Spleen (tissue), 11 donors: ENCODE data around the gene DNAL4. TPM values are rescaled to one million over a fixed set of nuclear protein-coding genes. Genes with fewer than 3 reads are reported as not detected.

Experiments
- DNase-seq: peaks from one replicate; pipeline ENCODE4 v3.0.0-alpha.2; 2020
- H3K27ac ChIP-seq, 8 donors: fragments of 200-600 bp; sonication (generic) in 7 of 8; 1 replicate in 4 of 8; 2 replicates in 4 of 8; pipeline versions ENCODE4 v1.5.0 to v1.8.0; 2016 to 2021; ENCODE audit warnings: inconsistent platforms in 4 of 8, mild to moderate bottlenecking in 4 of 8, moderate library complexity in 1 of 8
- H3K27me3 ChIP-seq, 7 donors: fragments of 200-600 bp; sonication (generic) in 6 of 7; replicated peaks in 1 of 7; 1 replicate in 4 of 7; 2 replicates in 3 of 7; pipeline versions ENCODE4 v1.5.0 to v1.8.0; 2016 to 2021; ENCODE audit warnings: inconsistent platforms in 3 of 7, mild to moderate bottlenecking in 1 of 7
- H3K36me3 ChIP-seq, 6 donors: fragments of 200-600 bp; sonication (generic) in 5 of 6; 1 replicate in 4 of 6; 2 replicates in 2 of 6; pipeline versions ENCODE4 v1.5.0 to v1.8.0; 2016 to 2021; ENCODE audit warnings: inconsistent platforms in 2 of 6
- H3K4me1 ChIP-seq, 6 donors: fragments of 200-600 bp; sonication (generic) in 5 of 6; 1 replicate in 3 of 6; 2 replicates in 3 of 6; pipeline versions ENCODE4 v1.5.0 to v1.8.0; 2016 to 2021; ENCODE audit warnings: inconsistent platforms in 3 of 6
- H3K4me3 ChIP-seq, 8 donors: fragments of 200-600 bp; sonication (generic) in 7 of 8; 1 replicate in 4 of 8; 2 replicates in 4 of 8; pipeline versions ENCODE4 v1.5.0 to v1.8.0; 2016 to 2021; ENCODE audit warnings: inconsistent platforms in 4 of 8, mild to moderate bottlenecking in 4 of 8, moderate library complexity in 2 of 8
- H3K9me3 ChIP-seq, 8 donors: fragments of 200-600 bp; sonication (generic) in 7 of 8; 1 replicate in 4 of 8; 2 replicates in 4 of 8; pipeline versions ENCODE4 v1.5.0 to v1.8.0; 2016 to 2021; ENCODE audit warnings: inconsistent platforms in 4 of 8
- CTCF ChIP-seq, 11 experiments: fragments of 200-600 bp in 7 of 11; fragments of 450-650 bp in 4 of 11; sonication (generic) in 4 of 11; IDR thresholded peaks in 8 of 11; conservative IDR thresholded peaks in 3 of 11; 1 replicate in 7 of 11; 2 replicates in 4 of 11; pipeline versions ENCODE4 v1.4.0 to v1.8.0; 2016 to 2021; ENCODE audit warnings: antibody characterized with exemption in 11 of 11, inconsistent platforms in 4 of 11, mild to moderate bottlenecking in 1 of 11
- POLR2A ChIP-seq, 3 donors: fragments of 450-650 bp; IDR thresholded peaks; one replicate each; pipeline ENCODE4 v1.5.1; 2017; ENCODE audit warnings: antibody characterized with exemption in 3 of 3, mild to moderate bottlenecking in 1 of 3
- POLR2AphosphoS5 ChIP-seq, 3 donors: sonication (generic); formaldehyde crosslinking; IDR thresholded peaks; one replicate each; pipeline ENCODE4 v1.5.1; 2017; ENCODE audit warnings: antibody characterized with exemption in 3 of 3
- WGBS, 5 donors: extraction: QIAGEN DNeasy Blood & Tissue Kit in 3 of 5; methylation state at CpG; one replicate each; pipeline versions ENCODE4 v1.1.5 to v1.1.7; 2013 to 2018; 5-methylcytosine and 5-hydroxymethylcytosine counted together
- intact Hi-C: fragments of 100-400 bp; cut with DNase I; formaldehyde crosslinking; loops from one replicate; pipeline ENCODE4 v1.15.0; 2023; ENCODE audit warnings: low total_unique reads
- polyA plus RNA-seq, 3 donors: library from polyadenylated mRNA; stranded (reverse); fragments of 200-250 nt; gene quantifications; one replicate each; pipeline ENCODE4 v1.2.1, GENCODE V29; 2013
- total RNA-seq, 7 donors: library from RNA; depleted of rRNA in 3 of 7; stranded (reverse); fragments of >200 nt in 3 of 7; fragmentation: NEBNext Ultra II Directional in 4 of 7; extraction: Animal tissue kit (Norgen Biotek cat#: 25700) in 4 of 7; gene quantifications; one replicate each; pipeline versions ENCODE4 v1.1.0 to v1.2.1, GENCODE V29; 2016 to 2021
- donor health status: healthy with polysubstance abuse.
- donor health status: DM: no; HTN: no; CAD: no; lungs with moderate emphysema.
- donor health status: DM: no; HTN: no; CAD: no.
- donor health status: Bipolar disorder and iron deficiency.
- donor health status: healthy.
- donor health status: DM: no; HTN: no; CAD: no.
- donor health status: DM: yes; HTN: yes; CAD: no.

The DNAL4 gene
- total and polyA plus RNA-seq, 10 donors = 8.6 to 17.6 (median 12.5) TPM

- Histone ChIP-seq H3K4me1 (peaks cover 0 to 46% (median 14%) of the 10 kb centered on the region in 6 donors), H3K9me3 (no peaks in the 10 kb centered on the region), H3K4me3 (no peak overlapping the region), H3K27me3 (no peaks in the 10 kb centered on the region), H3K27ac (peak overlapping the region in 1 of 8 donors; percentile 1), H3K36me3 (peaks cover 28 to 100% (median 100%) of the 10 kb centered on the region in 6 donors)
- 93 to 97% (median 95%) methylated on average over 25 of the region's 25 CpGs for WGBS, 5 donors
- DNase-seq = no peak
- TF ChIP-seq POLR2A (IDR thresholded peaks at IDR 0.05) = no peak
- TF ChIP-seq CTCF (IDR thresholded peaks at IDR 0.05 in 8 of 11, conservative IDR thresholded peaks at IDR 0.05 in 3 of 11) = no peak
- TF ChIP-seq POLR2AphosphoS5 (IDR thresholded peaks at IDR 0.05) = peak; percentile 34 to 78 (median 41)
- intact Hi-C loops = no loop called here
These were observed 51.6 kb downstream of the DNAL4 start for GRCh38 chr22:38742176-38742942.

GRCh38 chr22:38741576-38741975, 52.4 kb downstream of the DNAL4 start:
- Histone ChIP-seq H3K4me3 (no peak overlapping the region), H3K27ac (peak overlapping the region in 2 of 8 donors; percentile 42 to 56), H3K36me3 (peaks cover 28 to 100% (median 100%) of the 10 kb centered on the region in 6 donors), H3K9me3 (no peaks in the 10 kb centered on the region), H3K27me3 (no peaks in the 10 kb centered on the region), H3K4me1 (peaks cover 0 to 54% (median 14%) of the 10 kb centered on the region in 6 donors)
- TF ChIP-seq POLR2AphosphoS5 (IDR thresholded peaks at IDR 0.05) (peak in 1 of 3 donors; percentile 1), POLR2A (IDR thresholded peaks at IDR 0.05) (no peak)
- WGBS, 5 donors = 90 to 93% (median 93%) methylated on average over 10 of the region's 10 CpGs
- intact Hi-C loops = no loop called here
- DNase-seq = no peak

GRCh38 chr22:38741166-38741565, 52.8 kb downstream of the DNAL4 start:
- DNase-seq = no peak
- 93 to 99% (median 94%) methylated on average over 6 to 9 of the region's 9 CpGs for WGBS, 5 donors
- H3K9me3 ChIP-seq = no peaks in the 10 kb centered on the region
- H3K4me3 ChIP-seq = no peak overlapping the region
- H3K36me3 ChIP-seq = peaks cover 28 to 100% (median 100%) of the 10 kb centered on the region in 6 donors
- intact Hi-C loops = no loop called here
- no peak for TF ChIP-seq POLR2A (IDR thresholded peaks at IDR 0.05)
- TF ChIP-seq POLR2AphosphoS5 (IDR thresholded peaks at IDR 0.05) = peak in 2 of 3 donors; percentile 3 to 61
- H3K27me3 ChIP-seq = no peaks in the 10 kb centered on the region
- peaks cover 0 to 58% (median 15%) of the 10 kb centered on the region in 6 donors for H3K4me1 ChIP-seq
- H3K27ac ChIP-seq = peak overlapping the region in 3 of 8 donors; percentile 30 to 56 (median 42)

GRCh38 chr22:38740754-38741153, 53.2 kb downstream of the DNAL4 start:
- Histone ChIP-seq H3K9me3 (no peaks in the 10 kb centered on the region), H3K4me3 (no peak overlapping the region), H3K27me3 (no peaks in the 10 kb centered on the region), H3K27ac (peak overlapping the region in 5 of 8 donors; percentile 30 to 56 (median 42)), H3K36me3 (peaks cover 28 to 100% (median 100%) of the 10 kb centered on the region in 6 donors), H3K4me1 (peaks cover 0 to 62% (median 17%) of the 10 kb centered on the region in 6 donors)
- TF ChIP-seq POLR2AphosphoS5 (IDR thresholded peaks at IDR 0.05) (peak in 1 of 3 donors; percentile 47), CTCF (IDR thresholded peaks at IDR 0.05 in 8 of 11, conservative IDR thresholded peaks at IDR 0.05 in 3 of 11) (no peak)
- 82 to 93% (median 87%) methylated on average over 7 to 8 of the region's 8 CpGs for WGBS, 5 donors
- intact Hi-C loops = no loop called here
- DNase-seq = no peak

- H3K36me3 ChIP-seq = peaks cover 25 to 100% (median 100%) of the 10 kb centered on the region in 6 donors
- no peak overlapping the region for H3K4me3 ChIP-seq
These were observed 53.7 kb downstream of the DNAL4 start for GRCh38 chr22:38740116-38740723.

More at GRCh38 chr22:38740116-38740723, 53.7 kb downstream of the DNAL4 start:
- Histone ChIP-seq H3K4me1 (peaks cover 0 to 67% (median 20%) of the 10 kb centered on the region in 6 donors), H3K27me3 (no peaks in the 10 kb centered on the region), H3K27ac (peak overlapping the region in 5 of 8 donors; percentile 30 to 56 (median 42)), H3K9me3 (no peaks in the 10 kb centered on the region)
- intact Hi-C loops = no loop called here
- TF ChIP-seq POLR2A (IDR thresholded peaks at IDR 0.05) = no peak
- TF ChIP-seq POLR2AphosphoS5 (IDR thresholded peaks at IDR 0.05) = peak; percentile 37 to 77 (median 52)
- 76 to 94% (median 85%) methylated on average over 11 to 15 of the region's 15 CpGs for WGBS, 5 donors
- DNase-seq = no peak
